HG03571 (cell line): ENCODE data around the gene ELMOD2.
"Not testable (repeated sequence)": the region's sequence is repeated elsewhere in the genome, so short reads cannot be mapped to it uniquely, and the experiment has no call there.

Experiments used
- ATAC-seq: cut with Tn5 transposase; IDR thresholded peaks from one replicate; pipeline ENCODE4 v1.9.1; 2021; ENCODE audit not compliant: unreplicated experiment

Gene ELMOD2, protein sequence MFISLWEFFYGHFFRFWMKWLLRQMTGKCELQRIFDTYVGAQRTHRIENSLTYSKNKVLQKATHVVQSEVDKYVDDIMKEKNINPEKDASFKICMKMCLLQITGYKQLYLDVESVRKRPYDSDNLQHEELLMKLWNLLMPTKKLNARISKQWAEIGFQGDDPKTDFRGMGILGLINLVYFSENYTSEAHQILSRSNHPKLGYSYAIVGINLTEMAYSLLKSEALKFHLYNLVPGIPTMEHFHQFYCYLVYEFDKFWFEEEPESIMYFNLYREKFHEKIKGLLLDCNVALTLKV

DNA sequence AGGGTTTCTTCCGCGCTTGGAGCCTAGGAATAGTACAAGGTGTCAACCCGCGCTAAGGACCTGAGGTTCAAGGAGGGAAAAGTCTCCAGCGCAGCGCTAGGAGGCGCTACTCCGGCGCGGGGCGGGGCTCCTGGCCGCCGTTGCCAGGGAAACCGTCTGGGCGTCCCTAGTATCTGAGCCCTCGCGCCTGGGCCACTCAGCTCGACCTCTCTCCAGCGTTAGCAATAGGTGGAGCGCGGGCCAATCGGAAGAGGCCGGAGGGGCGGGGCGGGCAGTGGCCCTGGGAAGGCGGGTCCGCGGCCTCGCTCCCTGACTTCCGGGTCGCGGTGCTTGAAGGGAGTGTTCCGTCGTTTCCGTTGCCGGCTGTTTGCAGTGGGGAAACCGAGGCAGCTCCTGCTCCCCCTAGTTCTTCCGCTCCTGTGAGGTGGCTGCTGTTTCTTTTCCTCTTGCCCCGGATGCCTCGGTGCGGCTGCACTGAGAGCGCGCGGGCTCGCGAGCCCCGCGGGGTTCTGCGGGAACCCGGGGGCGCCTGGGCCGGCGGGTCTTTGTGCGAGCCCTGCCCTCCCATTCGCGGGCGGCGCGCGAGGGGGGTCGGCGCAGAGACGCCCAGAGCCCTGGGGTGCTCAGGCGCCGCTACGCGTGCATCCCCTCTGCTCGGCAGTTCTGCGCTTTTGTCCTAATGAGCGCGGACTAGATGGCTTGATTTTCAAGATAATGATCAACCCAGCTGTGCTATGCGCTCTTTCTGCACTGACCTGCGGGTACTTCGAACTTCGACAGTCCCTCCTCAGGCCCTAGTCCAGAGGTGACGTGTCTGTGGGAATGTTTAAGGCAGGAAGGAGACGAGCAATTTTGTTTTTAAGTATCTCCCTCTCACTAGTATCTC lies at the start of gene ELMOD2:
Gene ELMOD2 (plus strand): TSS at position 312 of the 886 bp plus-strand sequence. CDS start 1,261 bp downstream, outside the sequence.
- peak; percentile 100 for ATAC-seq

DNA sequence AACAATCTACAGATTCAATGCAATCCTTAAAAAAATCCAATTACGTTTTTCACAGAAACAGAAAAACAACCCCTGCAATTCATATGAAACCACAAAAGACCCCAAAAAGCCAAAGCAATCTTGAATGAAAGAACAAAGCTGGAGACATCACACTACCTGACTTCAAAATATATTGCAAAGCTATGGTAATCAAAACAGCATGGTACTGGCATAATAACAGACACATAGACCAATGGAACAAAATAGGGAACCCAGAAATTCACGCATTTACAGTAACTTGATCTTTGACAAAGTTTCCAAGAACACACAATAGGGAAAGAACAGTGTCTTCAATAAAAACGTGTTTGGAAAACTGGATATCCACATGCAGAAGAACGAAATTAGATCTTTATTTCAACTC lies 40.5 kb upstream of the ELMOD2 start:
- ATAC-seq: no peak

DNA sequence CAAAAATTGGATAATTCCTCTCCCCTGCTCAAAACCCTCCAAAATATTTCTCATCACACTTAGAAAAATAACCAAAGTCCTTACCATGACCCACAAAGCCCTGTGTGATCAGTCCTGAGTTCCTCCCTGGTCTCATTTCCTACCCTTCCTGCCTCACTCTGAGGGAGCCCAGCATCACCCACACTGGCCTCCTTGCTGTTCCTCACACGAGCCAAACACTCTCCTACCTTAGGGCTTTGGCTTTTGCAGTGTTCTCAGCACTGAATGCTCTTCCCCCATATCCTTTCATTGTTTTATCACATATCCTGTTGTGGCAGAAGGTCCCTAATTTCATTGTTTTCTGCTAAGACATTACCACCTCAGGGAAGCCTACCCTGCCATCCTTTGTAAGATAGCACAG lies 38.0 kb upstream of the ELMOD2 start:
- no peak for ATAC-seq

DNA sequence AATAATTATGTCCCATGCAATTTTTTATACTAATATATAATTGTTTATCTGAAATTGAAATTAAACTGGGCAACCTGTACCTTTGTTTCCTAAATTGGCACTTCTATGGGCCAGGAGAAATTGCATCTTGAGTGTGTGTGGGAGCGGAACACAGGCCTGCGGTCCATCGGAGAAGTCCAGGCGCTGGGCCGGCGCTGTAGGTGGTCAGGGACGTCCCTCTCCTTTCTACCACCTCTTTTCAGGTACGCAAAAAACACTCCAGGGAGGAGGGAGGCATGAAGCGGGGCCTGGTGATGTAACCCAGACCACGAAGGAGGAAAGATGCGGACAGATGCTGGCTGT lies 26.6 kb upstream of the ELMOD2 start:
- no peak for ATAC-seq

DNA sequence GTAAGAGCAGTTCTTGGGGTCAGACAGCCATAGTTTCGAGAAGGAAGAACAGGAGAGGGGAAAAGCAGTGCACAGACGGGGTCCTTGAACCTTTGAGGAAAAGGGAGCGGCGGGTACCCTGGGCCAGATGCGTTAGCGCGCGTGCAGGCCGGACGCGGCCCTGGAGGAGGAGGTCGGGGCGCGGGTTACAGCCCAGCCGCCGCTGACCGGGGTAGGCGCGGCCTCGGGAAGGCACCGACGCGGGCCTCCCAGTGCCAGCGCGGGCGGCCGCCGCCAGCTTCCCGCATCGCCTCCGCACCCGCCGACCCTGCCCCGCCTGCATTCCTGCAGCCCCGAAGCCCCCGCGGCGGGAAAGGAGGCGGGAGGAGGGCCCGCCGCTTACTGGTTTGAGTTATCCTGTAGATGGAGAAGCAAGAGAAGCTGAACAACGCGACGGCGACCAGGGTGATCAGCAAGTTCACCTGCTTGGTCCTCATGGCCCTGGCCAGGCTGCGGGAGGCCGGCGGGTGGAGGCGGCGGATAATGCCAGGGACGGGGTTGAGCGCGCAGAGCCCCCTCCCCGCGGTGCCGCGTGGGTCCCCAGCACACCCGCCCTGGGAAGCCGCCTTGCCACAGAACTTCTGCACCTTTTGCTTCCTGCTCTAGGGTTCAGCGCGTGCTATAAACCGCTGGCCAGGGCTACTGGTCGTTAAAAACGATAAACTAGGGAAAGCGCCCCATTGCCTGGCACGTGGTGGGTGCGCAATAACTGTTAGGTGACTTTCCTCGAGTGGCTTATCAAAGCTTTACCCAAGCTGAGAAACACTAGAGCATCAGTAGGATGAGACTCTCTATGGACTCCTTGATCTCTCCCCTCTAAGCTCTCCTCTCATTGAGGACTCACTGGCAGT lies 26.0 kb upstream of the ELMOD2 start, which contains the start of gene MGAT4D:
Gene MGAT4D (minus strand): TSS at position 547 of the 890 bp plus-strand sequence. CDS start 71 bp downstream, at position 476.
- no peak for ATAC-seq

DNA sequence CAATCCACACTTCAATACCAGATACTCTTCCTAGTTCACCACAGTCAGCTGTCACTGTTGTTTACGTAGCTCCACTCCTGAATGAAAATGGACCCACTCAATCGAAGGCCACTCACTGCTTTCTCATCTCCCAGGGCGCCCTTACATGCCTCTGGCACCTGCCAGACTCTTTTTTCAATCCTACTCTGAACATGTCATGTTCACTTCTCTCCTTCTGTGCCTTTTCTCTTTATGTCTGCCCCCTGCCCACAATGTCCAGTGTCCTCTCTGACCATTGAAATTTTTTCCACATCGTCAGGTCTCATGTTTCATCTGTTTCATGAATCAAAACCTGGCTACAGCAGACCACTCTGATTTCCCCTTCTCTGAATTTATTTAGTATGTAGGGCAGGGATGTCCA lies 24.6 kb upstream of the ELMOD2 start:
- no peak for ATAC-seq

DNA sequence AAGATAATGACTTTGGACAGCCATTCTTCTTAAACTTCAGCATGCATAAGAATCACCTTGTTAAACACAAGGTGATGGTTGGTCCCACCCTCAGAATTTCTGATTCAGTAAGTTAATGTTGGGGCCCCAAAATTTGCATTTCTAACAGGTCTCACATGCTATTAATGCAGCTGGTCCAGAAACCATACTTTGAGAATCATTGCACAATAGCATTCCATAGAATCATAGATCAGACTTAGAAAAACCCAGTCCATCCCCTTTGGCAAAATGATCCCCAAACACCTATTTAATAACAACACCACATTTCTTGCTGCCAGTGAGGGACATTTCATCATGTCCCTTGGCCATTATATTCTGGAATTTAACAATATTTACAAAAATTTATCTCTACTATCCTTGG lies 19.7 kb upstream of the ELMOD2 start:
- ATAC-seq: no peak

DNA sequence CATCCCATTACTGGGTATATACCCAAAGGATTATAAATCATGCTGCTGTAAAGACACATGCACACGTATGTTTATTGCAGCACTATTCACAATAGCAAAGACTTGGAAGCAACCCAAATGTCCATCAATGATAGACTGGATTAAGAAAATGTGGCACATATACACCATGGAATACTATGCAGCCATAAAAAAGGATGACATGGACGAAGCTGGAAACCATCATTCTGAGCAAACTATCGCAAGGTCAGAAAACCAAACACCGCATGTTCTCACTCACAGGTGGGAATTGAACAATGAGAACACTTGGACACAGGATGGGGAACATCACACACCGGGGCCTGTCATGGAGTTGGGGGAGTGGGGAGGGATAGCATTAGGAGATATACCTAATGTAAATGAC lies 10.2 kb upstream of the ELMOD2 start:
- not testable (repeated sequence) for ATAC-seq

DNA sequence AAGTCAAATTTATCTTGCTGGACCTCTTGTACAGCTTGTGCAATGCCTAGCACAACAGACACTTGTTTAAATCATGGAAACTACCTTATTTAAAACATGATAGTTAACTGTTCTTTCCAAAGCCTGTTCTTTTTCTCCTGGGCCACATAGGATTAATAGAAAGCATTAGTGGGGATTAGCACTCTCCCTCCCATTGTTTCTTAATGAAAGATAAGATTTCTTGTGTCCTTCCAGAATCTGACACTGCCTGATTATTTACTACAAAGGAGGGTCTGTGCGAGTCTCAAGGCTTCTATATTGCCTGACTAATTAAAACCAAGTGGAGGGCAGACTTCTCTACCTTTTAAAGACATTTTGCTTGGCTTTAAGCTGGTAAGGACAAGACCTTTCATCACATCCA lies 8.5 kb upstream of the ELMOD2 start:
- no peak for ATAC-seq

DNA sequence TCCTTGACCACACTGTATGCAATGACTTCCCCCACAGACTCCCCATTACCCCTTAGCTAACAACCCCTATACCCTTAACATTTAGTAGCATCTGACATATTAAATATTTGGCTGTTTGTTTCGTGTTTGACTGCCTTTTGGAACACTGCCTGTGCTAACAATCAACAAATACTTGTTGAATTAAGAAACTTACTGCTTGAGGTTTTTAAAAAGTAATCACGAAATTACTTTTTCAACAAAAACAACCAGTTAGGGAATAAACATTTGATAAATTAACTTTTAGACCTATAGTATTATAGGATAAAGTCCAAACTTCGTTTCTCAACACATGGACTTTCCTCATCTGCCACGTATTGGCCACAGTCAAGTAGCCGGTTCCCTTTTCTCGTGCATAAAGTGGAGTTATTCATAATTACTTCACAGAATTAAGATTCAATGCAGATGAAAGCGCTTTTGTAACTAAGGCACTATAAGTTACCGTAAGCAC lies 555 bp upstream of the ELMOD2 start:
- peak; percentile 17 for ATAC-seq

DNA sequence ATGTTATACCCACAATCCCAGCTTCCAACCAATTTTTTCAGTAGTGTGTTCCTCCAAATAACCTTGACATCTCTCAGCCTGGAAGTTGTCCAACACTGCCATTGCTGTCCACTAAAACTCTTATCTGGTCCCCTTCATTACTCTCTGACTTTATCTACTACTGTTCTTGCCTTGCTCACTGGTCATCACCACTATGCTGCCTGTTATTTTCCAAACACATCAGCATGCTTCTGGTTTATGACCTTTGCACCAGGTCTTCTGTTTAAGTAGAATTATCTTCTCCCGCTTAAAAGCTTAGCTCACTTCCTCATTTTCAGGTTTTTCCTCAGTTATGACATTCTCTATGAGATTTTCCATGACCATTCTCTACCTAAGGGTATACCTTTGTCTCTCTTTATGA lies 5.5 kb downstream of the ELMOD2 start:
- ATAC-seq: no peak

DNA sequence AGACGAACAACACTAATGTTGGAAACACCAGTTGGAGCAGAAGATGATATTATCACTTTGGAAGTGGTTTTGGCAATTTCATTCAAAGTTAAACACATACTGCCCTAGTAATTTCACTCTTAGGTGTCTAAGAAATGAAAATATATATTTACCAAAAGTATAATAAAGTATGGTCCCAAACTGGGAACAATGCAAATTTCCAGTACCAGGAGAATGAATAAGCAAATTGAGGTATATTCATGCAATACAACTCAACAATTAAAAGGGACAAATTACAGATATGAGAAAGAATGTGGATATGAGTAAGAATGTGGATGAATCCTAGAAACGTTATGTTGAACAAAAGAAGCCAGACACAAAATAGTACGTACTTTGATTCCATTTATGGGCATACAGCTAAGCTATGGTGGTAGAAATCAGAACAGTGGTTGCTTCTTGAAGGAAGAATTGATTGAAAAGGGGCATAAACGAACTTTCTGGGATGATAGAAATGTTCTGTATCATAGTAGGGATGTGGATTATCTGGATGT lies 10.0 kb downstream of the ELMOD2 start:
- ATAC-seq: no peak

DNA sequence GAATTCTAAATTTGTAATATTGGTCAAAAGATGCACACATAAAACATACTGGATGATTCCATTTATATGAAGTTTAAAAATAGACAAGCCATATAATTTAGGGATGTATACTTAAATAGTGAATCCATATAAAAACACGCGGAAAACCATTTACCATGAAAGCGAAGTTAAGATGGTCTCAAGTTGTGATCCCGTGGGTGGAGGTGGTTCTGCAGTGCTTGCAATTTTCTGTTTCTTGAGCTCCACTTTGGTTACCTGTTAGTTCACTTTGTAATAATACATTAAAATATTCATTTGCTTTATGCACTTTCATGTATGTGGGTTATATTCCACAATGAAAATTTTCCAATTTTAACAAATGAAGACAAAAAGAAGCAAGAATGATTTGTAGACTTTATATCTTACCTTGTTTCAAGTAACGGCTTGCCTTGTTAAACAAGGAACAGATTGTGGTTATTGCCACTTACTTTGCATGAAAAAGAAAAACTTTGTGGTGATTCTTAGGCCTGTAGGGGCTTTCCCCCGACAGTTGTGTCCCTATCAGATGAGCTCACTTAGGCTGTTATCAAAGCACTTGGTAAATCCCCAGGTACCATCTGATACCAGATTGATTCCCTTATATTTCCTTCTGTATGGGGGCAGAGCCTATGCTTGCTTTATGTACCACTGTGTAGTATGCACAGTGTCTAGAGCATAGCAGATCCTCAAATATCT lies 32.6 kb downstream of the ELMOD2 start:
- peak; percentile 99 for ATAC-seq

DNA sequence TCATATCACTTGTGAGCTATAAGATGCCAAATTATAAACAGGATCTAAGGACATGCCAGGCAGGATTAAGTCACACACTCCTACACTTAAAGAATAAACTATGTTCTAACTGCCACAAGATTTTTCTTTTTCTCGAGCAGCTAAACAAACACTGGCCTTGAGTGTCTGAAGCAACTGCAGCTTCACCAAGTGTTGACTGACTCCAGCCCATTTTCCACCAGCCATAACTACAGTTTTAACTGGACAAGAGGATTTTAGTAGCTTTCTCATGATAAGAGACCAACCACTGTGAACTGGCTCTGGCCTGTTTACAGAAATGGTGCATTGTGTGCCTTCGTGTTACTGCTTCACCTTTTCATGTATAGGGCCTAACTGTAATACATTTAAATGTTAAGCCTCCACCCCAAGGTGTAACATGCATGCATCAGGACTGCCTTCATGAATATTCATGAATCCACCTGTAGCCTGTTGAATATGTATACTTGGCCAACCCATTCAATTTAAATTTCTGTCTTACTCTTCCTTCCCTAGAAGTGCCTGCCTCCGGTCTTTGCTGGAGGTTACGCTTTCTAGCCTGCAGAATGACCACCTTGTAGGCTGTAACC lies 34.0 kb downstream of the ELMOD2 start:
- no peak for ATAC-seq

DNA sequence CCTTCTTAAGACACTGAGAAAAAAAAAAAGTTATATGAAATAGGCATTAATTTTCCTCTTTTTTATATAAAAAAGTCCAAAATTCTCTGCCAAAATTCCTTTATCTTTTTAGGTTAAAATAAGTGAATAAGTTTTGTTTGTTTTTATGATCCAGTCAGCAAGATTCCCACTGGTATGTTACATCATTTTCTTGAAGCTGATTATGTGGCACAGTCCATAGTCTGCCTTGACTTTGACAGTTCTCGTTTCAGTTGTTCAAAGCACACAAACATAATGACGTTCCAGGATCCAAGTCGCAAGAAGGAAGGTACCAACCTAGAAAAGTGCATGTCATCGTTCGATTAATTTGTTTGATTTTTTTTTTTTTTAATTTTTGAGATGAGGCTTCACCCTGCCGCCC lies 35.7 kb downstream of the ELMOD2 start:
- no peak for ATAC-seq

DNA sequence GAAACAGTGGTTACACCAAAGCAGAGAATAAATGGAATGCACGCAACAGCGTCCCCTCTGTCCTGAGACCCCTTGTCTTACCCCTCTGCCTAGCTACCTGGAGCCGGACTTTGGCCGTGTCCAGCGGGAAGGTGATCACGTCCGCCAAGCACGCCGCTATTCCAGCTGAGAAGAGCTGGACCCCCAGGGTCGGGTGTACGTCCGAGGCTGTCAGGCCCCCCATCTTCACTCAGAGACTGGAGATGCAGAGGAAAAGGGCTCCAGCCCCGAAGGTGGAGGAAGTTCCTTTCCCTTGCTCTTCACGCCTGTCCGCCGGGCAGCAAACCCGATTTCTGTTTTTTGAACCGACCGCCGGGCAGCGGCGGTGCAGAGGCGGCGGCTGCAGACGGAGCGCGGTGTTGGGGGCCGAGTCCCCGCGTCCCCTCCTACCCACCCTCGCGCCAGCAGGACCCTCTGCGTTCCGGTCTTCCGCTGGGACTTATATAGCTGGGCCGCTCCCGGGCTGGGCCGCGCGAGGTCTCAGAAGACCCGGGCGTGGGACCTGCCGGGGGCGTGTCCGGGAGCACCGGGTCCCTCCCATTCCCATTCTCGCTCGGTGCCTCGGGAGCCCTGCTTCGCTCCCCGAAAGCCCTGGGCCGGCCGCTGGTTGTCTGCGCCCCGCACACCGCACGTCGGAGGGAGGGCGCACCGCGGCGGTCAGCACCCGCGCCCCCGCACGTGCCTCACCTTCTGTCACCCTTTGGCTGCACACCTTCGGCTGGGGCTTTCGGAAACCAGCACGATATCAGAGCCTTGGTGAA lies 44.7 kb downstream of the ELMOD2 start, which contains the start of gene UCP1:
Gene UCP1 (minus strand): TSS at position 455 of the 800 bp plus-strand sequence. CDS start 232 bp downstream, at position 223.
- no peak for ATAC-seq

DNA sequence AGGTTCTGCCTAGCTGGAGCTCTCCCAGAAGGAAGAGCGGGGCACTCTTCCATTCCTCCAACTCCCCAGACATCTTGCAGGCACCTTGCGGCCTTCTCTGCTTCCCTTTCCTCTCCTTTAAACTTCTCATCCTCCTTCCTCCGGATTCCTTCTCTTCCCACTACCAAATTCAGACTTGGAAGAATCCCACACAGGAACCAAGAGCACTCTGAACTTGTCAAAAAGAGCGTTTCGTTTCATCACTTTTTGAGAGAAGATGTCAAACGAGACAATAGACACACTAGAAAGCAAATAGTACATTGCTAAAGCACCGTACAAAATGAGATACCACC lies 45.3 kb downstream of the ELMOD2 start:
- no peak for ATAC-seq

DNA sequence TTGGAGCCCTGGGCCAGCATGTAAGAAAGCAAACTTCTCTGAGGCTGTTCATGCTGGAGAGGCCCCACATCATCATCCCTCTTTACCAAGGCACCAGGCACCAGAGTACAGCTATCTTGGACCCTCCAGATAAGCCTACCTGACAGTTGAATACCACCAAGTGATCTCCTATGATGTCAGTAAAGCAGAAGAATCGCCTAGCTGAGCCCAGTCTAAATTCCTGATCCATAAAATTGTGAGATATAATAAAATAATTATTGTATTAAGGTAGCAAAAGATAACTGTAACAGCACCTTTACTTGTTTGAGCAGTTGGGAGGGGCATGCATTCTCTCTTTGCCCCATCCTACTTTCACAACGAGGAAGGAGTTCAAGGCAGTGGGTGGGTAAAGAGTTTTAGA lies 47.7 kb downstream of the ELMOD2 start:
- no peak for ATAC-seq

DNA sequence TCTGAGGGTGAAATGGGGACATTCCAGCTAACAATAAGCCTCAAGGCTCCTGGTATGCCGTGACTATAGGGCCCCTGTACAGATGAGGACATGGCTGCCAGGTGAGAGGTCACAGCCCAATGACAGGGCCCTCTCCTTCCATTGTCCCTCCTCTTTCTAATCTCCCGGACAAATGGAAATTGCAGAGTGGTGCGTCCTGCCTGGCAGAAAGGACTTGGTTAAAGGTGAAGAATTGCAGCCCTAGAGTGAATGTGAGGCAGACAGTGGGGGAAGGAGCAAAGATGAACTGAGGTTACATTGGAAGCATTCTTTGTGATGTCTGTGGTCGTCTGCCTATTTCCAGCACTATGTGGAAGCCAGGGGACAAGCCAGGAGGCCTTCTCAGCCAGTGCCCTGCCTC lies 51.5 kb downstream of the ELMOD2 start:
- ATAC-seq: no peak
